ENCODE data around the gene PRSS53. TPM values are rescaled to one million over a fixed set of nuclear protein-coding genes. Genes with fewer than 3 reads are reported as not detected.

Gene PRSS53
- total and polyA plus RNA-seq, 9 donors: 0.30 to 2.9 (median 1.5) TPM

DNA sequence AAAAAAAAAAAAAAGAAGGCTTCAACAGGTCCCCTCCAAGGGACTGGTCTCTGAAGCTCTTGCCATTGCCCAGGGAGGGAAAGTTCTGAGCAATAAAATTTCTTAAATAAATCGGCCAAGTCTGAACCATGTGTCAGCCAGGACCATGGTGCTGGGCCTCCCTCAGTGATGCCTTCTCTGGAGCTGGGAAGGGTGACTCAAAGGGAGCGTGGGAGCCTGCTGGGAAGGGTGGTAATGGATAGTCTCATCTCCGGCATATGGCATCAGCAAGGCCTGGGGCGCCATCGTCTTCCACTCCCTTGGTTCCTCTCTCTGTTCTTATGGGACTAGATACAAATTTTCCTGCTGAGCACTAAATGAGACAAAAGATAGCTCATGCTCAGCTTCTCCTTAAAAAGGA, 3.6 kb upstream of the PRSS53 start:
- WGBS, 3 donors: 90 to 96% (median 94%) methylated on average over 5 of the region's 5 CpGs
- TF ChIP-seq EP300 (IDR thresholded peaks at IDR 0.05): no peak
- no peak for TF ChIP-seq CTCF (IDR thresholded peaks at IDR 0.05)
- no peak for TF ChIP-seq POLR2A (IDR thresholded peaks at IDR 0.05)
- H3K9me3 ChIP-seq: no peaks in the 10 kb centered on the region
- intact Hi-C loops (cut with DNase I): no loop called here
- DNase-seq: no peak
- H3K4me3 ChIP-seq: no peak overlapping the region
- no peaks in the 10 kb centered on the region for H3K27me3 ChIP-seq
- peaks cover 4% of the 10 kb centered on the region for H3K4me1 ChIP-seq (ENCODE audit: insufficient read depth)
- H3K27ac ChIP-seq: no peak overlapping the region
- no peaks in the 10 kb centered on the region for H3K36me3 ChIP-seq

- 67 to 76% (median 75%) methylated on average over 2 of the region's 2 CpGs for WGBS, 3 donors
- H3K36me3 ChIP-seq: no peaks in the 10 kb centered on the region
- H3K27me3 ChIP-seq: no peaks in the 10 kb centered on the region
- DNase-seq: peak in 1 of 5 donors; percentile 10
- H3K4me1 ChIP-seq (ENCODE audit: insufficient read depth): peaks cover 4% of the 10 kb centered on the region
- intact Hi-C loops (cut with DNase I): no loop called here
- H3K9me3 ChIP-seq: no peaks in the 10 kb centered on the region
- no peak for TF ChIP-seq EP300 (IDR thresholded peaks at IDR 0.05)
- TF ChIP-seq CTCF (IDR thresholded peaks at IDR 0.05): no peak
- no peak for TF ChIP-seq POLR2A (IDR thresholded peaks at IDR 0.05)
- no peak overlapping the region for H3K4me3 ChIP-seq
- no peak overlapping the region for H3K27ac ChIP-seq
Measured at GRCh38 chr16:31090540-31090939, 1.8 kb upstream of the PRSS53 start.

- Histone ChIP-seq H3K27me3 (no peaks in the 10 kb centered on the region), H3K9me3 (no peaks in the 10 kb centered on the region), H3K4me3 (no peak overlapping the region), H3K4me1 (ENCODE audit: insufficient read depth) (peaks cover 4% of the 10 kb centered on the region), H3K36me3 (no peaks in the 10 kb centered on the region), H3K27ac (no peak overlapping the region)
- WGBS, 3 donors: 91 to 96% (median 95%) methylated on average over 8 of the region's 8 CpGs
- TF ChIP-seq POLR2A (IDR thresholded peaks at IDR 0.05): no peak
- no peak for TF ChIP-seq CTCF (IDR thresholded peaks at IDR 0.05)
- TF ChIP-seq EP300 (IDR thresholded peaks at IDR 0.05): no peak
- intact Hi-C loops (cut with DNase I): loop anchor here in 1 of 4 donors (10.0 kb wide), 1 partner anchor 96 kb away; the partner anchor contains the start of gene FUS
- no peak for DNase-seq
Measured at GRCh38 chr16:31089199-31089598, 456 bp upstream of the PRSS53 start.

DNA sequence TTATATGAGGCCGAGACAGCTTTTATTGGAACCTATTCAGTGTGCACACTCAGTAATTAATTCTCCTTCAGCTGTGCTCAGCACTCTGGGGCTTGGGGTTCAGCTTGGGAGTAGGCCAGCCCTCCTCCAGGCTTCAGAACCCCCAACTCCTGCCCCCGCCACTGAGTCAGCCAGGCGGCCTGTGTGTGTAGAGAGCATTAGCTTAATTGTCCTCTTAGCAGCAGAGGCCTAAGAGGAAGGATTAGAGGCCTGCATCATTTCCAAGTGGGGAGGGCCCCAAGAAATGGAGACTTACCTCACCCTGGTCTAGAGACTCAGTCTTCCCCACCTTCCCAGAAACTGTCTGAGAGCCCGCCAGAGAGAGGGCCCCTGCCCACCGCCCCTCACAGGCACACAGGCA, 772 bp downstream of the PRSS53 start:
- WGBS, 3 donors: 72 to 79% (median 74%) methylated on average over 5 of the region's 5 CpGs
- no peak for DNase-seq
- intact Hi-C loops (cut with DNase I): loop anchor here in 1 of 4 donors (10.0 kb wide), 1 partner anchor 97 kb away; the partner anchor contains the start of gene FUS

More for the DNA sequence above, 772 bp downstream of the PRSS53 start:
- Histone ChIP-seq H3K27me3 (no peaks in the 10 kb centered on the region), H3K4me3 (no peak overlapping the region), H3K4me1 (ENCODE audit: insufficient read depth) (no peaks in the 10 kb centered on the region), H3K36me3 (no peaks in the 10 kb centered on the region), H3K27ac (no peak overlapping the region), H3K9me3 (no peaks in the 10 kb centered on the region)
- TF ChIP-seq POLR2A (IDR thresholded peaks at IDR 0.05) (no peak), EP300 (IDR thresholded peaks at IDR 0.05) (no peak), CTCF (IDR thresholded peaks at IDR 0.05) (no peak)
